Right lobe of liver (tissue), 4 donors: ENCODE measurements around the gene EHF.

Experiments
- POLR2A ChIP-seq: fragments of 450-650 bp; IDR thresholded peaks from one replicate; pipeline ENCODE4 v1.6.1; 2017; ENCODE audit warnings: antibody characterized with exemption, mild to moderate bottlenecking
- TF ChIP-seq, protein P1 (sequence below), 4 donors: fragments of 200-600 bp in 3 of 4; fragments of 450-650 bp in 1 of 4; IDR thresholded peaks; one replicate each; pipeline versions ENCODE4 v1.5.1 to v1.8.0; 2016 to 2022; ENCODE audit warnings: antibody characterized with exemption in 4 of 4, mild to moderate bottlenecking in 2 of 4
- donor health status: DM: no; HTN: no; CAD: no.
- donor health status: DM: no; HTN: no; CAD: no.
- donor health status: DM: no; HTN: yes; CAD: no.

DNA sequence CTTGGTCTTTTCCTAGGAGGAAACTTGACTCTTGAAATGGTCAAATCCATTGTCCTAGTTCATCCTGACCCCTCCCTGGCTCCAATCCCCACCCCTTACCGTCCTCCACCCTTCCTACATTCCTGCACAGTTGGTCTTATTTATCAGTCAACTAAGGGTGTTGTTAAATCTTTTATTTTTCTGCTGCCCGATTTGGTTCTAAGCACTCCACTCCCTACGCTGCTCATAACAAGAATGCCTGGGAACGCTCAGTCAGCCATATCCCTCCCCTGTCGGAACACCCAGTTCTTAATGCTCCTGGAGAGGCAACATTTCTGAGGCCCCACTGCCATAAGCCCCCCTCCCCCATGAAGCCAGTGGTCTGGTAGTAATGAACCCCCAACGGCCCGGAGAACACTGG, 9.7 kb downstream of the EHF start:
- TF ChIP-seq, protein P1, sequence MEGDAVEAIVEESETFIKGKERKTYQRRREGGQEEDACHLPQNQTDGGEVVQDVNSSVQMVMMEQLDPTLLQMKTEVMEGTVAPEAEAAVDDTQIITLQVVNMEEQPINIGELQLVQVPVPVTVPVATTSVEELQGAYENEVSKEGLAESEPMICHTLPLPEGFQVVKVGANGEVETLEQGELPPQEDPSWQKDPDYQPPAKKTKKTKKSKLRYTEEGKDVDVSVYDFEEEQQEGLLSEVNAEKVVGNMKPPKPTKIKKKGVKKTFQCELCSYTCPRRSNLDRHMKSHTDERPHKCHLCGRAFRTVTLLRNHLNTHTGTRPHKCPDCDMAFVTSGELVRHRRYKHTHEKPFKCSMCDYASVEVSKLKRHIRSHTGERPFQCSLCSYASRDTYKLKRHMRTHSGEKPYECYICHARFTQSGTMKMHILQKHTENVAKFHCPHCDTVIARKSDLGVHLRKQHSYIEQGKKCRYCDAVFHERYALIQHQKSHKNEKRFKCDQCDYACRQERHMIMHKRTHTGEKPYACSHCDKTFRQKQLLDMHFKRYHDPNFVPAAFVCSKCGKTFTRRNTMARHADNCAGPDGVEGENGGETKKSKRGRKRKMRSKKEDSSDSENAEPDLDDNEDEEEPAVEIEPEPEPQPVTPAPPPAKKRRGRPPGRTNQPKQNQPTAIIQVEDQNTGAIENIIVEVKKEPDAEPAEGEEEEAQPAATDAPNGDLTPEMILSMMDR (IDR thresholded peaks at IDR 0.05) = no peak
- no peak for TF ChIP-seq POLR2A
